ENCODE results near the gene USP34.

USP34 gene

GRCh38 chr2:61362873-61363272 is 108.0 kb downstream of the USP34 start:
- DNase-seq, result no peak

GRCh38 chr2:61361068-61361467 is 109.8 kb downstream of the USP34 start:
- no peak for DNase-seq

- no peak for DNase-seq
Observed at GRCh38 chr2:61359058-61359457, 111.8 kb downstream of the USP34 start.

- no peak for DNase-seq
Observed at GRCh38 chr2:61357681-61358080, 113.2 kb downstream of the USP34 start.

DNA sequence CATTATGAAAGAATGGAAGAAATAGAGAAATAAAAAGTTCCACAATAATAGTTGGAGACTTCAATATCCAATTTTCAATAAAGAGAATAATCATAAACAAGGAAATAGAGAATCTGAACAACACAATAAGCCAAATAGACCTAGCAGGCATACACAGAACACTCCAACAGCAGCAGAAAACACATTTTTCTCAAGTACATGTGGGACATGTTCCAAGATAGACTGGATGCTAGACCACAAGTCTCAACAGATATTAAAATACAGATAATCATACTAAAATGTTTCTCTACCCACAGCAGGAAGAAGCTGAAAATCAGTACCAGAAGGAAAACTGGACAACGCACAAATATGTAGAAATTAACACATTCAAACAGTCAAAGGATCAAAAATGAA is 113.9 kb downstream of the USP34 start:
- no peak for DNase-seq

GRCh38 chr2:61356261-61356957 is 114.5 kb downstream of the USP34 start:
- no peak for DNase-seq

DNA sequence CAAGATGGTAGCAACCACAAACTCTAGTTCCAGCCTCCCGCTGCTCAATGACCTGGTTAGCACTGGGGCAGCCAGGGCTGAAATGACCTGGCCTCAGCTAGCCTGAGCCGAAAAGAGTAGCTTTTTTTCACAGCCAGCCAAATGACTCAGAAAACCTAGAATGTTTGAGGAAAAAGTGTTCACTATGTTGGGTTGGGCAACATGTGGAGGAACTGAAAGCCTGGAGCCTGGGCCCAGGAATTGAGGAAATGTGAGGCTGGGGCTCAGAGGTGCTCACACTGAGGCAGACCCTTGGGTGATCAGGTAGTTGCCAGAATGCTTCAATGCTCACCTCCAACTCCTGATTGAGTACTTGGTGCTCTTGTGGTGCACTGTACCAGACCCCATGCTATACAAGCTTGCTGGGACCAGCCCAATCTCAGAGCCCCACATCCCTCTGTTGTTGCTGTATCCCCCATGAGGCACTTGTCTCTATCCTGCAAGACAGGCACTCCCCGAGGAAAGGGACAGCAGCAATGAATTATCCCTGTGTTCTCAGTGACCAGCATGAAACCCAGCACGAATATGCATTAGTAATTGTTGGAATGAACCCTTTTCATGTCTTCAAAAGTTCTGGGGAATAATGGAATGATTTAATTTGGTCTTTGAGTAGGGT is 116.2 kb downstream of the USP34 start:
- no peak for DNase-seq

GRCh38 chr2:61353909-61354308 is 117.0 kb downstream of the USP34 start:
- no peak for DNase-seq

DNA sequence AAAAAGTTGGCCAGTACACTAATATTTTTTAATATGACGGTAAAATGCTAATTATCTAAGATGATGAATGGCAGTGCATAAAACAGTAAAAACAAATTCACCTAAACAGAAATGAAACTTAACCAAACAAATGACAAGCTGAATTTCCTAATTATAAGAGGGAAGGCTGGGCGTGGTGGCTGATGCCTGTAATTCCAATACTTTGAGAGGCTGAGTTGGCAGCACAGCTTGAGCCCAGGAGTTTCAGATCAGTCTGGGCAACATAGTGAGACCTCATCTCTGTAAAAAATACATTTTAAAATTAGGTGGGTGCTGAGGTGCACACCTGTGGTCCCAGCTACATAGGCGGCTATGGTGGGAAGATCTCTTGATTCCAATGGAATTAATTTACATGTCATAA is 120.1 kb downstream of the USP34 start:
- no peak for DNase-seq

- no peak for DNase-seq
Observed at GRCh38 chr2:61343141-61343540, 127.7 kb downstream of the USP34 start.

DNA sequence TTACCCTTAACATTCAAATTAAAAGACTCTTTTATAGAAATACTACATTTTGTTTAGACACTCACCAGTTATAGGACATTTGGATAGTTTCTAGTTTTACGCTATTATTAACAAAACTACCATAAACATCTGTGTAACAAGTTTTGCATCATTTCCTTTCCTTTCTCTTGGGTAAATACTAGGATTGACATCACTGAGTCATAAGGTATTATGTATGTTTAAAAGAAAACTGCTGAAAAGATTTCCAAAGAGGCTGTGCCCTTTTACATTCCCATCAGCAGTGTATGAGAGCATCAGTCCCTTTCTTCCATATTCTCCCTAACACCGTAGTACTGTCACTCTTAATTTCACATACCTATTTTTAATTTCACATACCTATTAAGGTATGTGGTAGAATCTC is 130.6 kb downstream of the USP34 start:
- DNase-seq, result no peak

GRCh38 chr2:61338447-61338846 is 132.4 kb downstream of the USP34 start:
- no peak for DNase-seq

GRCh38 chr2:61335187-61335586 is 135.7 kb downstream of the USP34 start:
- DNase-seq, result no peak

GRCh38 chr2:61334466-61334865 is 136.4 kb downstream of the USP34 start:
- DNase-seq, result no peak

DNA sequence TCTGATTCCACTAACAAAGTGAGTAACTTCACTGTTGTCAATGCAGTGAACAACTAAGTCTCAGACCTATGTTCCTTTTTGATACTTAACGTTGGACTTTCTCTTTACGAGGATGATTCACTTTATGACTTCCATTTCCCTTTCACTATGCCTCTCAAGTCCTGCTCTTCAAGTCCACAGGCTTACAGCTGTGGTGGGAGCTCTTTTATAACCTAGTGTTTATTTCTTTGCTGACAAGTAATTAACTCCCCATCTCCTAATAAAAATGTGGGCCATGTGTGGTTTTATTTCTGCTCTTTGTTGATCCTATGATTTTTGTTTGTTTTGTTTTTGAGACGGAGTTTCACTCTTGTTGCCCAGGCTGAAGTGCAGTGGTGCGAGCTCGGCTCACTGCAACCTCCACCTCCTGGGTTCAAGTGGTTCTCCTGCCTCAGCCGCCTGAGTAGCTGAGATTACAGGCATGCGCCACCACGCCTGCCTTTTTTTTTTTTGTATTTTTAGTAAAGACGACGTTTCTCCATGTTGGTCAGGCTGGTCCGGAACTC is 142.1 kb downstream of the USP34 start:
- no peak for DNase-seq

- DNase-seq, result no peak
Observed at GRCh38 chr2:61327173-61327572, 143.7 kb downstream of the USP34 start.

DNA sequence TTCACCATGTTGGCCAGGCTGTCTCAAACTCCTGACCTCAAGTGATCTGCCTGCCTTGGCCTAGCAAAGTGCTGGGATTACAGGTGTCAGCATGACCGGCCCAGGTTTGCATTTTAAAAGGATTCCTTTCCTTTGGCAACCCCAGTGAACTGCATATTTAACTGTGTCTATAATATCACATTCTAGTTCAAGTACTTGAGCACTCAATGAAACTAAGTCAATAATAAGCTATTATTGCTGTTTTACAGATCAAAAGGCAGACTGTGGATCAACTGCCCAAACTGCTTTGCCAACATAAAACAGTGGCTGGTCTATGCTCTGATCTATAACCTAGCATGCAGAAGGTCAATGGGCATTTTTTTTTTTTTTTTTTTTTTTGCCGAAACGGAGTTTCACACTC is 144.5 kb downstream of the USP34 start:
- no peak for DNase-seq

DNA sequence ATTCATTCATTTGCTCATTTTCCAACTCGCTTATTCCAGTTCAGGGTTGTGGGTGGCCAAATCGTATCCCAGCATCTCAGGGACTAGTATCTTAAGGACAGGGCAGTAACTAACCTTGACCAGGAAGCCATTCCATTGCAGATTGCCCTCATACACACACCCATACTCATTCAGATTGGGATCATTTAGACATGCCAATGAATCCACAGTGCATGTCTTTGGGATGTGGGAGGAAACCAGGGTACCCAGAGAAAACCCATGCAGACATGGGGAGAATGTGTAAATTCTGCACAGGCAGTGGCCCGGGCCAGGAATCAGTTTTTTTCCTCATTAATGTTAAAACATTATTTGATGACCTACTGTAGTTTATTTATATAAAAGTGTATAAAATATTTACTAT is 150.7 kb downstream of the USP34 start:
- no peak for DNase-seq

DNA sequence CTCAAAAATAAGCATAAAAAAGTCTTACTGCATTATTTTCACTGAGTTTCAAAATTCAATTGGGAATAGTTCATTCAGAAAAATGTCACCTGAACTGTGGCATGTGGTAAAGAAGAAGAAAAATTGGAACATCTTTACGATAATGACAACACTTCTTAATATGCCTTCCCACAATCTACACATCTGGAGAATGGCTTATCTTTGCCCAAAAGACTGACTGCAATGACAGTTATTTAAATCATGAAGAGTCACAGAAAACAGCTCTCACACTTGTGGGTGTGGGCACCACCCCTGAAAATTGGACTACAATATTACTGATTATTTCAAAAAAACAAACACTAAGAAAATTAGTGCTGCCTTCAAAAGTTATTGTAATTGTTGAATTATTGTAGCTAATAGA is 152.3 kb downstream of the USP34 start:
- no peak for DNase-seq

DNA sequence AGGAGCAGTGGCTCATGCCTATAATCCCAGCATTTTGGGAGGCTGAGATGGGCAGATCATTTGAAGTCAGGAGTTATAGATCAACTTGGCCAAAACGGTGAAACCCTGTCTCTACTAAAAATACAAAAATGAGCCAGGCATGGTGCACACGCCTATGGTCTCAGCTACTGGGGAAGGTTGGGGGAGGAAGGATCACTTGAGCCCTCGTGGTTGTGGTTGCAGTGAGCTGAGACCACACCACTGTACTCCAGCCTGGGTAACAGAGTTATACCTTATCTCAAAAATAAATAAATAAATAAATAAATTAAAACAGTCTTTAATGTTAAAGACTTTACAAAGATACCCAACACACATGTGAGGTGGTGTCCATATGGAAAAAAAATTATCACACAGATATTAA is 174.9 kb downstream of the USP34 start:
- no peak for DNase-seq

- no peak for DNase-seq
Observed at GRCh38 chr2:61291851-61292575, 178.9 kb downstream of the USP34 start.

GRCh38 chr2:61288070-61288841 is 182.6 kb downstream of the USP34 start:
- no peak for DNase-seq

GRCh38 chr2:61287254-61287653 is 183.6 kb downstream of the USP34 start:
- no peak for DNase-seq
